ENCODE results near the gene FBXW4.

GRCh38 chr10:101695404-101695890 is 477 bp upstream of the FBXW4 start:
- TF ChIP-seq CTCF (IDR thresholded peaks at IDR 0.05) (no peak), POLR2A (IDR thresholded peaks at IDR 0.05) (no peak), EP300 (IDR thresholded peaks at IDR 0.05) (no peak)

Measured in stomach (tissue), 4 donors.